ENCODE measurements around the gene TSSC4.

DNA sequence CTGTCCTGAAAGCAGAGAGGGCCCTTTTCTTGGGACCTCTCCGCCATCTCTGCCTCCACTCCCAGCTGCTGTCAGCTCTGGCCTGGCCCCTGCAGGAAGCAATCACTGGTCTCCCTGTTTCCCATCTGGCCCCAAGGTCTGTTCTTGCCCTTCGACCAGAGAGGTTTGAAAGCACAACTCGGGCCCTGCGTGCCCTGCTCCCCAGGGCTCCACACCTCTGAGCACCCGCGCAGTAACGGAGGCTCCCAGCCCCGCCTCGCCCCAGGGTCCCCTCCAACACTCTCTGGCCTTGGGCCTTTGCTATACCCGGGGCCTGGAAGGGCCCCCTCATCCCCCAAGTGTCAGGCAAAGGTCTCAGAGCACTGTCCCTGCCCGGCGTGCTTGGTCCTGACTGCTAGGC is 31.2 kb upstream of the TSSC4 start:
- TF ChIP-seq TARDBP (CRISPR knock-in tag; IDR thresholded peaks at IDR 0.05) (no peak), ZNF24 (IDR thresholded peaks at IDR 0.05) (no peak), EZH2 (conservative IDR thresholded peaks at IDR 0.05; ENCODE audit: low read depth, low read length) (no peak), SP2 (CRISPR knock-in tag; IDR thresholded peaks at IDR 0.05) (no peak), IRF1 (CRISPR knock-in tag; IDR thresholded peaks at IDR 0.05; ENCODE audit: low read depth) (no peak)
- TF ChIP-seq, protein P1, sequence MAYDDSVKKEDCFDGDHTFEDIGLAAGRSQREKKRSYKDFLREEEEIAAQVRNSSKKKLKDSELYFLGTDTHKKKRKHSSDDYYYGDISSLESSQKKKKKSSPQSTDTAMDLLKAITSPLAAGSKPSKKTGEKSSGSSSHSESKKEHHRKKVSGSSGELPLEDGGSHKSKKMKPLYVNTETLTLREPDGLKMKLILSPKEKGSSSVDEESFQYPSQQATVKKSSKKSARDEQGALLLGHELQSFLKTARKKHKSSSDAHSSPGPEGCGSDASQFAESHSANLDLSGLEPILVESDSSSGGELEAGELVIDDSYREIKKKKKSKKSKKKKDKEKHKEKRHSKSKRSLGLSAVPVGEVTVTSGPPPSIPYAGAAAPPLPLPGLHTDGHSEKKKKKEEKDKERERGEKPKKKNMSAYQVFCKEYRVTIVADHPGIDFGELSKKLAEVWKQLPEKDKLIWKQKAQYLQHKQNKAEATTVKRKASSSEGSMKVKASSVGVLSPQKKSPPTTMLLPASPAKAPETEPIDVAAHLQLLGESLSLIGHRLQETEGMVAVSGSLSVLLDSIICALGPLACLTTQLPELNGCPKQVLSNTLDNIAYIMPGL (CRISPR knock-in tag; IDR thresholded peaks at IDR 0.05; ENCODE audit: borderline replicate concordance in 1 of 2, low read depth in 1 of 2) = no peak

Measured in HepG2 (cell line).